ENCODE measurements around the gene NRAP. TPM values are rescaled to one million over a fixed set of nuclear protein-coding genes. Genes with fewer than 3 reads are reported as not detected.

Gene NRAP
- not detected for polyA plus RNA-seq (ENCODE audit: low read depth in 6 of 6)

DNA sequence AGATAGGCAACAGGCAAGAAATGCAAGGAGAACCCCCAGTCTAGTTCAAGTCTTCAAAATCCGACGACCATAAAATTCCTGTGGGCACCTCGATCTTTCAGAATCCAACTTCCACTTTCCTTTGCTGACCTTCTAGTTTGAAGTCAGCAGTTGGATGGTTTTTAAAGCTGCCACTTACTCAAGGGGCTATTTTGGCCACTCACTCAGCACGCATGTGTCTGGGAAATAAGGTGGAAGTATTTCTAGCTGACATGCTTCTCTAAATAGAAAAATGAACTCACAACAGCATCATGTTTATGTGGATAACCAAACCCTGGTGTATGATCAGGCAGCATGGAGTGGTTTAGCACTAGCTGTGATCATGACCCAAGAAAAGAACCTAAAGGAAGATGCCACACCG, at the start of gene NRAP:
Gene NRAP (minus strand): TSS at position 134 of the 400 bp plus-strand sequence. CDS start 159 bp downstream, outside the sequence.
- DNase-seq, result no peak
- Mint-ChIP-seq H3K9me3 (peaks cover 0 to 4% (median 0%) of the 10 kb centered on the region in 7 donors), H3K4me1 (no peaks in the 10 kb centered on the region), H3K27me3 (peaks cover 26 to 34% (median 28%) of the 10 kb centered on the region in 3 donors), H3K27ac (no peak within 1 kb of the TSS), H3K4me3 (no peak within 1 kb of the TSS), H3K36me3 (no peaks in the 10 kb centered on the region)
- ATAC-seq (ENCODE audit: low read depth in 2 of 2), result no peak

- Mint-ChIP-seq H3K27me3 (no peaks in the 10 kb centered on the region), H3K4me3 (no peak overlapping the region), H3K36me3 (peaks cover 17 to 24% of the 10 kb centered on the region in 2 donors), H3K27ac (peak overlapping the region in 1 of 6 donors; percentile 60), H3K9me3 (no peaks in the 10 kb centered on the region), H3K4me1 (peaks cover 20 to 33% (median 25%) of the 10 kb centered on the region in 3 donors)
- ATAC-seq (ENCODE audit: low read depth in 2 of 2), result no peak
- DNase-seq, result no peak
Observed at GRCh38 chr10:113713640-113713982, 49.8 kb upstream of the NRAP start.

- peaks cover 23 to 33% (median 25%) of the 10 kb centered on the region in 3 donors for H3K4me1 Mint-ChIP-seq
- no peaks in the 10 kb centered on the region for H3K27me3 Mint-ChIP-seq
- H3K36me3 Mint-ChIP-seq, result peaks cover 17 to 25% of the 10 kb centered on the region in 2 donors
- no peak for ATAC-seq (ENCODE audit: low read depth in 2 of 2)
- no peaks in the 10 kb centered on the region for H3K9me3 Mint-ChIP-seq
- no peak for DNase-seq
- H3K27ac Mint-ChIP-seq, result peak overlapping the region in 2 of 6 donors; percentile 58 to 60
- H3K4me3 Mint-ChIP-seq, result no peak overlapping the region
Observed at GRCh38 chr10:113712755-113713639, 49.2 kb upstream of the NRAP start.

DNA sequence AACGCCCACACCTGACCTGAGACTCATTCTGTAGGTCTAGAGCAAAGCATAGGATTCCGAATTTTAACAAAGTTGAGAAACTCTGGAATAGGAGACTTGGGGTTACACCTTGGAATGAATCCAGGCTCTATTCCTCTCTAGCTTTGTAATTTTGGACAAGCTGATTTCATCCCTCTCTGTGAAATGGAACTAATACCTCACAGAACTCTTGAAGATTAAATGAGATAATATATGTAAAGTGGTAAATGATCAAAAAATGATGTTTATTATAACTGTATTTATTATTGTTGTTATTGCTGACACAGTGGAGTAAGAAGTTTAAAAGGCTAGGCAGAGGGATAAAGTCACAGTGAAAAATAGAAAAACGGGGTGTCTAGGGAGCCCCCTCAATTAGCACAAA, 48.2 kb upstream of the NRAP start:
- Mint-ChIP-seq H3K36me3 (peaks cover 17 to 25% of the 10 kb centered on the region in 2 donors), H3K4me1 (peaks cover 24 to 37% (median 31%) of the 10 kb centered on the region in 3 donors), H3K9me3 (no peaks in the 10 kb centered on the region), H3K27me3 (no peaks in the 10 kb centered on the region), H3K4me3 (no peak overlapping the region), H3K27ac (no peak overlapping the region)
- DNase-seq, result no peak
- no peak for ATAC-seq (ENCODE audit: low read depth in 2 of 2)

DNA sequence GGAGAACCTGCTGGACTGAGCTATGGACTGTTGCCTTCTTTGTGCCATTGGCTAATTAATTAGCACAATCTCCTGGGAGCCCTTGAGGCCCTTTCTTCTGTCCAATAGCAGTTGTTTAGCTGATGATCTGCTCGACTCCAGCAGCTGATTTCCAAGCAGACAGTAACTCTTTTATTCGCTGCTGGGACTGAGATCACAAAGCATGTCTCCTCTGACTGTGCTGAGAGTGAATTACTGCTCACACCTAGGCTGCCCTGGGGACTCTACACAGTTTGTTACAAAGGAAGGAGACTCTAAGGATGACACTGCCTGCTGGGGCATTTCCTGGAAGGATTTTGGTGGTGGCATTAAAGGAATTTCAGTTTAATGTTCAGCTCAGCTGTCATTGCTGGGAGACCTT, 47.3 kb upstream of the NRAP start:
- Mint-ChIP-seq H3K36me3 (peaks cover 11 to 24% of the 10 kb centered on the region in 2 donors), H3K9me3 (no peaks in the 10 kb centered on the region), H3K4me3 (no peak overlapping the region), H3K27ac (peak overlapping the region in 1 of 6 donors; percentile 34), H3K4me1 (peaks cover 24 to 34% (median 28%) of the 10 kb centered on the region in 3 donors), H3K27me3 (no peaks in the 10 kb centered on the region)
- DNase-seq, result no peak
- no peak for ATAC-seq (ENCODE audit: low read depth in 2 of 2)

- H3K27me3 Mint-ChIP-seq, result no peaks in the 10 kb centered on the region
- no peak for DNase-seq
Observed at GRCh38 chr10:113709221-113709838, 45.5 kb upstream of the NRAP start.

DNA sequence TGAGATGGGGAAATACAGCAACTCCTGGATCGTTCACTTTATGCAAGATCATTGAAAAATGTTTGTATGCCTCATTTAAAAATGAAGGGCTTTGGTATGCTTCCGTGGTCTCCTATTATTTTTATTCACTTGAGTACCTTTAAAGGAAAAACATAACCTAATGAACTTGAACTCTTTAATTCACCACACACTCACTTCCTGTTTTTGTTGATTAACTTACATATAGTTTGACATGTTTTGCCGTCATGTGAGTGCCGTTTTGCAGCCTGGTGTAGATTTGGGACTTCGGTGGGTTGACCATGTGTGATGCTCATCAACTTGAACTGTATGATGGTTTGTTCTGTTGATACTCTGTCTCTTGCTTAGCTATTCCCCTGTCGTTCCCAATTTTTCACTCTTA, 44.8 kb upstream of the NRAP start:
- ATAC-seq (ENCODE audit: low read depth in 2 of 2), result no peak
- H3K27ac Mint-ChIP-seq, result peak overlapping the region in 3 of 6 donors; percentile 63 to 85 (median 82)

More at GRCh38 chr10:113709221-113709838, 45.5 kb upstream of the NRAP start:
- no peaks in the 10 kb centered on the region for H3K9me3 Mint-ChIP-seq
- H3K36me3 Mint-ChIP-seq, result peaks cover 7 to 16% of the 10 kb centered on the region in 2 donors
- peaks cover 16 to 37% (median 21%) of the 10 kb centered on the region in 3 donors for H3K4me1 Mint-ChIP-seq
- no peak for ATAC-seq (ENCODE audit: low read depth in 2 of 2)
- peak overlapping the region in 3 of 6 donors; percentile 22 to 77 (median 64) for H3K27ac Mint-ChIP-seq
- no peak overlapping the region for H3K4me3 Mint-ChIP-seq

GRCh38 chr10:113706623-113707022, 42.8 kb upstream of the NRAP start:
- Mint-ChIP-seq H3K27me3 (no peaks in the 10 kb centered on the region), H3K9me3 (no peaks in the 10 kb centered on the region), H3K36me3 (peaks cover 7 to 9% of the 10 kb centered on the region in 2 donors), H3K4me3 (peak overlapping the region in 1 of 8 donors; percentile 23), H3K4me1 (peaks cover 14 to 32% (median 16%) of the 10 kb centered on the region in 3 donors), H3K27ac (no peak overlapping the region)
- DNase-seq, result no peak
- no peak for ATAC-seq (ENCODE audit: low read depth in 2 of 2)

More for the DNA sequence above, 44.8 kb upstream of the NRAP start:
- H3K36me3 Mint-ChIP-seq, result peaks cover 7 to 16% of the 10 kb centered on the region in 2 donors
- no peak for DNase-seq
- no peaks in the 10 kb centered on the region for H3K9me3 Mint-ChIP-seq
- no peaks in the 10 kb centered on the region for H3K27me3 Mint-ChIP-seq
- no peak overlapping the region for H3K4me3 Mint-ChIP-seq
- H3K4me1 Mint-ChIP-seq, result peaks cover 16 to 35% (median 20%) of the 10 kb centered on the region in 3 donors

DNA sequence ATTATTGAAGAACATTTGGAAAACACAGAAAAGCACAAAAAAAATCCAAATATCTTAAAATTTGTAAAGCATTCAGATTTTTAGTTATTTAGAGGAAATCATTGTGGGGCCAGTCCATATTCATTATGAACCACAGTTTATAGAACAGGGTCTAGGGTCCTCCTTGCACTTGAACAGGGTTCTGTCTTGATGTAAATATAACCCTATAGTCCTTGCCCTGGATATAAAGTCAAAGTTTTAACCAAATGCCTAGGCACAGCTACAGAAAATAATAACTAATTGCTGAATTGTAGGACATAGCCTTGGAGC, 41.5 kb upstream of the NRAP start:
- Mint-ChIP-seq H3K4me1 (peaks cover 14 to 27% (median 16%) of the 10 kb centered on the region in 3 donors), H3K27ac (no peak overlapping the region), H3K9me3 (peaks cover 0 to 8% (median 0%) of the 10 kb centered on the region in 7 donors), H3K4me3 (no peak overlapping the region), H3K36me3 (peaks cover 10 to 18% of the 10 kb centered on the region in 2 donors), H3K27me3 (no peaks in the 10 kb centered on the region)
- DNase-seq (no peak), ATAC-seq (ENCODE audit: low read depth in 2 of 2) (no peak)

GRCh38 chr10:113704637-113705343, 40.9 kb upstream of the NRAP start:
- DNase-seq, result peak; percentile 19
- Mint-ChIP-seq H3K36me3 (peaks cover 10 to 20% of the 10 kb centered on the region in 2 donors), H3K27ac (no peak overlapping the region), H3K4me3 (no peak overlapping the region), H3K4me1 (peaks cover 11 to 25% (median 16%) of the 10 kb centered on the region in 3 donors), H3K9me3 (peaks cover 0 to 9% (median 0%) of the 10 kb centered on the region in 7 donors), H3K27me3 (no peaks in the 10 kb centered on the region)
- peak in 1 of 2 donors; percentile 30 for ATAC-seq (ENCODE audit: low read depth in 2 of 2)

- H3K36me3 Mint-ChIP-seq, result peaks cover 46 to 58% of the 10 kb centered on the region in 2 donors
- DNase-seq, result no peak
- peaks cover 0 to 8% (median 3%) of the 10 kb centered on the region in 3 donors for H3K4me1 Mint-ChIP-seq
- H3K27me3 Mint-ChIP-seq, result no peaks in the 10 kb centered on the region
- H3K27ac Mint-ChIP-seq, result no peak overlapping the region
- peaks cover 5 to 25% (median 17%) of the 10 kb centered on the region in 7 donors for H3K9me3 Mint-ChIP-seq
- H3K4me3 Mint-ChIP-seq, result no peak overlapping the region
- no peak for ATAC-seq (ENCODE audit: low read depth in 2 of 2)
Observed at GRCh38 chr10:113697595-113697994, 33.8 kb upstream of the NRAP start.

DNA sequence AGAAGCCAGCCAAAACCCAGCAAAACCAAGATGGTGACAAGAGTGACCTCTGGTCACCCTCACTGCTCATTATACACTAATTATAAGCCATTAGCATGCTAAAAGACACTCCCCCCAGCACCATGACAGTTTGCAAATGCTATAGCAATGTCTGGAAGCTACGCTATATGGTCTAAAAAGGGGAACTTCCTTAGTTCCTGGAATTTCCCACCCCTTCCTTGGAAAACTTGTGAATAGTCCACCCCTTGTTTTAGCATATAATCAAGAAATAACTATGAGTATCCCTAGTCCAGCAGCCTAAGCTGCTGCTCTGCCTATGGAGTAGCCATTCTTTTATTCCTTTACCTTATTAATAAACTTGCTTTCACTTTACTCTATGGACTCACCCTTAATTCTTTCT, 31.9 kb upstream of the NRAP start:
- Mint-ChIP-seq H3K27ac (peak overlapping the region in 1 of 6 donors; percentile 44), H3K36me3 (peaks cover 46 to 67% of the 10 kb centered on the region in 2 donors), H3K27me3 (no peaks in the 10 kb centered on the region), H3K4me1 (peaks cover 0 to 8% (median 6%) of the 10 kb centered on the region in 3 donors), H3K4me3 (no peak overlapping the region), H3K9me3 (peaks cover 5 to 29% (median 20%) of the 10 kb centered on the region in 7 donors)
- no peak for ATAC-seq (ENCODE audit: low read depth in 2 of 2)
- no peak for DNase-seq

- H3K27me3 Mint-ChIP-seq, result no peaks in the 10 kb centered on the region
- peaks cover 50 to 69% of the 10 kb centered on the region in 2 donors for H3K36me3 Mint-ChIP-seq
- H3K27ac Mint-ChIP-seq, result peak overlapping the region in 1 of 6 donors; percentile 81
- no peak for DNase-seq
- peaks cover 11 to 26% (median 22%) of the 10 kb centered on the region in 3 donors for H3K4me1 Mint-ChIP-seq
- H3K4me3 Mint-ChIP-seq, result peak overlapping the region in 1 of 8 donors; percentile 25
- peaks cover 5 to 52% (median 32%) of the 10 kb centered on the region in 7 donors for H3K9me3 Mint-ChIP-seq
- ATAC-seq (ENCODE audit: low read depth in 2 of 2), result no peak
Observed at GRCh38 chr10:113693348-113693747, 29.5 kb upstream of the NRAP start.
